Measurements from ENCODE around the gene LHFPL3.

- TF ChIP-seq RORB (CRISPR knock-in tag; IDR thresholded peaks at IDR 0.05) (no peak), AR (CRISPR knock-in tag; IDR thresholded peaks at IDR 0.05) (no peak), ATF3 (CRISPR knock-in tag; conservative IDR thresholded peaks at IDR 0.05) (no peak), NR1H2 (CRISPR knock-in tag; IDR thresholded peaks at IDR 0.05) (no peak), ETV6 (CRISPR knock-in tag; IDR thresholded peaks at IDR 0.05) (no peak)
- TF ChIP-seq, protein P1, sequence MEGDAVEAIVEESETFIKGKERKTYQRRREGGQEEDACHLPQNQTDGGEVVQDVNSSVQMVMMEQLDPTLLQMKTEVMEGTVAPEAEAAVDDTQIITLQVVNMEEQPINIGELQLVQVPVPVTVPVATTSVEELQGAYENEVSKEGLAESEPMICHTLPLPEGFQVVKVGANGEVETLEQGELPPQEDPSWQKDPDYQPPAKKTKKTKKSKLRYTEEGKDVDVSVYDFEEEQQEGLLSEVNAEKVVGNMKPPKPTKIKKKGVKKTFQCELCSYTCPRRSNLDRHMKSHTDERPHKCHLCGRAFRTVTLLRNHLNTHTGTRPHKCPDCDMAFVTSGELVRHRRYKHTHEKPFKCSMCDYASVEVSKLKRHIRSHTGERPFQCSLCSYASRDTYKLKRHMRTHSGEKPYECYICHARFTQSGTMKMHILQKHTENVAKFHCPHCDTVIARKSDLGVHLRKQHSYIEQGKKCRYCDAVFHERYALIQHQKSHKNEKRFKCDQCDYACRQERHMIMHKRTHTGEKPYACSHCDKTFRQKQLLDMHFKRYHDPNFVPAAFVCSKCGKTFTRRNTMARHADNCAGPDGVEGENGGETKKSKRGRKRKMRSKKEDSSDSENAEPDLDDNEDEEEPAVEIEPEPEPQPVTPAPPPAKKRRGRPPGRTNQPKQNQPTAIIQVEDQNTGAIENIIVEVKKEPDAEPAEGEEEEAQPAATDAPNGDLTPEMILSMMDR (IDR thresholded peaks at IDR 0.05), result no peak
Measured at GRCh38 chr7:104652434-104652833, 324.0 kb downstream of the LHFPL3 start.

Measured in WTC11 (cell line).